ACC112 (cell line): ENCODE measurements around the gene ZMIZ1.

Experiments used
- H2AFZ ChIP-seq: fragments of 200-600 bp; sonication (generic); one replicate; pipeline ENCODE4 v1.6.0; 2017; ENCODE audit warnings: antibody characterized with exemption, low read length; ENCODE audit not compliant: unreplicated experiment
- H3K27ac ChIP-seq: fragments of 200-600 bp; sonication (generic); 2 replicates; pipeline ENCODE4 v1.5.1; 2014; ENCODE audit warnings: low read depth, mild to moderate bottlenecking, antibody characterized with exemption, low read length, moderate library complexity
- H3K27me3 ChIP-seq: fragments of 200-600 bp; sonication (generic); 2 replicates; pipeline ENCODE4 v1.6.1; 2014; ENCODE audit warnings: mild to moderate bottlenecking, antibody characterized with exemption, low read length, moderate library complexity, mixed read lengths; ENCODE audit not compliant: insufficient read depth
- H3K36me3 ChIP-seq: fragments of 200-600 bp; sonication (generic); 2 replicates; pipeline ENCODE4 v1.6.1; 2016; ENCODE audit warnings: mild to moderate bottlenecking, antibody characterized with exemption, low read length, moderate library complexity, mixed read lengths; ENCODE audit not compliant: insufficient read depth
- H3K4me1 ChIP-seq: fragments of 200-600 bp; sonication (generic); one replicate; pipeline ENCODE4 v1.6.1; 2016; ENCODE audit warnings: low read length, mixed read lengths; ENCODE audit not compliant: insufficient read depth, unreplicated experiment, control insufficient read depth
- H3K4me3 ChIP-seq: fragments of 200-600 bp; sonication (generic); 2 replicates; pipeline ENCODE4 v1.5.1; 2014; ENCODE audit warnings: mild to moderate bottlenecking, low read depth, low read length
- H3K79me2 ChIP-seq: fragments of 200-600 bp; sonication (generic); one replicate; pipeline ENCODE4 v1.6.0; 2016; ENCODE audit warnings: low read length; ENCODE audit not compliant: control insufficient read depth, unreplicated experiment, insufficient read depth

Gene ZMIZ1

DNA sequence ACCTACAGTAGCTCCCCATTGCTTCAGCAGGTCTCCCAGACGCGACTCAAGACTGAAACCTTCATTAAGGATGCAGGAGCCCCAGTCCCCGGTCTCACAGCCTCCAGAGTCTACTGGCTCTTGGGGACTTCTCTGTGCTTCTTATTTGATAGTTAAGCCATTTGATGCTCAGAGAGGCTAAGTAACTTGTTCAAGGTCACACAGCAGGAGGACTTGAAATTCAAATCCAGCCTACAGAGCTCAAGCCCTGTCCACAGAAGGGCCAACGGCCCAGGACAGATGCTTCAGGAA, 21.2 kb upstream of the ZMIZ1 start:
- no peaks in the 10 kb centered on the region for H3K79me2 ChIP-seq
- no peaks in the 10 kb centered on the region for H3K27me3 ChIP-seq
- peaks cover 23% of the 10 kb centered on the region for H3K4me1 ChIP-seq
- H3K36me3 ChIP-seq = no peaks in the 10 kb centered on the region
- no peak overlapping the region for H3K4me3 ChIP-seq
- H3K27ac ChIP-seq = no peak overlapping the region
- no peak overlapping the region for H2AFZ ChIP-seq

DNA sequence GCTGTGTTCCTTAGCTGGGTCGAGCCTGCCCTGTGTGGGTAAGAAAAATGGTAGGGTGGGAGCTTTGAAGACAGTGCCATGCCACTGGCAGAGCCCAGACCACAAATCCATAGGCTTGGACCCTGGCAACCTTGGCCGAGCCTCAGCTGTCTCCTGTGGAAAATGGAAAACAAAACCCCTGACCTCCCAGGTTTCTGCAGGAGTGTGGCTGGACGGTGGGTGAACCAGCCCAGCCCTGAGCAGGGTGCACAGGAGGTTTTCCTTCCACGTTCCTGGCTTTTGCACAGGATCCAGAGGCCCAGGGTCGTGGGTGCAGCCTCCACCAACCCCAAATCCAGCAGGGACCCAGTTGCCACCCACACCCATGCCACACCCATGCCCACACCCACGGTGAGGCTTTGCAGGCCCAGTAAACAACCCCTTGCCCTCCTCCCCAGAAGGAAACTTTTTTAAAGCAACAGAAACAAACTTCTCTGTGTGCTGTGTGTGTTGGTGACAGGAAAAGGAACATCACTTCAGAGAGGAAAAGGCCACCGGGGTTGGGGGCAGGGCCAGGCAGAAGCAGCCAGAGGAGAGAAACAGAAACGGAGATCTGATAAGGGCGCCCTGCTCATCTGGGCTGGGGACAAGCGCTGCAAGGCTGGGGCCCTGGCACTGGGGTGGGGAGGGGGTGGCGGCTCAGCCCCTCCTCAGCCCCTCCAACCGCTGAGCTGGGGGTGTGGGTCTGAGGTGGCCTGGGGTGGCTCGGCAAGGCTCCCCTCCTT, 20.7 kb upstream of the ZMIZ1 start:
- Histone ChIP-seq H3K79me2 (no peaks in the 10 kb centered on the region), H3K4me1 (peaks cover 23% of the 10 kb centered on the region), H3K27ac (no peak overlapping the region), H3K27me3 (no peaks in the 10 kb centered on the region), H3K4me3 (no peak overlapping the region), H3K36me3 (no peaks in the 10 kb centered on the region), H2AFZ (no peak overlapping the region)

DNA sequence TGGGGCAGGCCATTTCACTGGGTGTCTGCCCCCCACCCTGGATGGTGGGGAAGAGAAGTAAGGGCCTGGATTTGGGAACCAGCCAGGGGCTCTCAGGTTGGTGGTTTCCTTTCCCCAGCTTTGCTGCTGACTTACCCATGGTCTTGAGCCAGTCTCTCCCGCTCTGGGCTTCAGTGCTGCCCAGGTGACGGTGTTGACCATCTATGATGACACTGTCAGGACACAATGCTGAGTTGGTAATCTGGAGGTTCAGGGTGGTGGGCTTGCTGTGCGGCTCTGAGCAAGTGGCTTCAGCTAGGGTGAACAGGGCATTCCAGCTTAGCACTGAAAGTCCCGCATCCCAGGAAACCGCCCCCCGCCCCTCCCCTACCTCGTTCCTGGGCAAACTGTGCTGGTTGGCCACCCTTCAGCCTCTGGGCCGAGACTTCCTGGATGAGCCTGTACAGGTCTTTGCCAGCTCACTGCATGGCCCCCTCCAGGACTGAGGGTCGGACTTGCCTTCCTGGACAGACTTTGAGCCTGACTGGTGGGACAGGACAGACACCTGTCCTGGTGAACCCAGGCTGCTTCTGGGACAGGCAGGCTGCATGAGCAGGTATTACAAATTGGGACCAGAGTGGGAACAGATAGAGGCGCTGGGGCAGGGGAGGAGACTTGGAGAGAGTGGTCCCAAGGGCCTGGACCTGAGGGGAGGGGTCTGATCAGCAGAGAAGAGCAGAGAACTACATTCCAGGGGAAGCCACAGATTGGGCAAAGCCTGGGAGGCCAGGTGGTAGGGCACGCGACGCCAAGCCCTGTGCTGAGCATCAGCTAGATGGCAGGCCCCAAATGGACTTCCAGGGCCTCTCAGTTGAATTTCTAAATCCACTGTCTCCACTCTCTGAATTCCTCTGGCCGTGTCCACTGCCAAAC, 19.9 kb upstream of the ZMIZ1 start:
- Histone ChIP-seq H3K36me3 (no peaks in the 10 kb centered on the region), H2AFZ (no peak overlapping the region), H3K4me3 (no peak overlapping the region), H3K79me2 (no peaks in the 10 kb centered on the region), H3K27me3 (no peaks in the 10 kb centered on the region), H3K27ac (no peak overlapping the region), H3K4me1 (peaks cover 23% of the 10 kb centered on the region)

DNA sequence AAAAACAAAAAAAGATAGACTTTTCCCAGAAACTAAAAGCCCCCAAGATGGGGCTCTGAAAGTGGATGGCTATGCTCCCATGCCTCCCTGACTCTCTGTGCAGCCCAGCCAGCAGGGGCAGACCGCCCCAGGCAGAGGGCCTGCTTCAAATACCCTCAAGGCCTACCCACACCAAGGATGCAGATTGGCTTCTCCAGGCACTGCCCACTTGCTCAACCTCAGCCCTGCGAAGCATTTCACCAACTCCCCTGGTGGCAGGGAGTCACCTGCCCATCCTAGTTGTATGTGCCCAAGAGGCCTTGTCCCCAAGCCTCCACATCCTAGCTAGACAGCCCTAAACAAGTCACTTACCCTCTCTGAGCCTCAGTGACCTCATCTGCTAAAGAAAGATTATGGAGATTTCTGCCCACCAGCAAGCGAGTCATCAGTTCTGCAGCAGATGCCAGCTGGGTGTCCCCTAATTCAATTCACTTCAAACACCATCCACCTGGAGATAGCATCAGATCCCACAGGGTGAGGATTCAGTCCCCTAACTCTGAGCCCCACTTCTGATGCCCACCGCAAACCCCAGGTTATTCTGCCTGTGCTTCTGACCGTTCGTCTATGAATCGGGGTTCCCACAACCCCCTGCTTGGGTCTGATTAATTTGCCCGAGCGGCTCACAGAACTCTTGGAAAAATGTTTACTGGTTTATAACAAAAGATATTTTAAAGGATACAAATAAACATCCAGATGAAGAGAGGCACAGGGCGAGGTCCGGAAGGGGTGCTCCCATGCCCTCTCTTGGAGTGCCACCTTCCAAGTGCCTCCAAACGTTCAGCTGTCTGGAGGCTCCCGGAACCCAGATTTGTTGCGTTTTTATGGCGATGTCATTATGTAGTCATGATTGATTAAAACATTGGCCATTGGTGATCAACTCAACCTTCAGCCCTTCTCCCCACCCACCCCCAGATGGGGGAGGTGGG, 18.6 kb upstream of the ZMIZ1 start:
- Histone ChIP-seq H2AFZ (no peak overlapping the region), H3K4me3 (no peak overlapping the region), H3K36me3 (no peaks in the 10 kb centered on the region), H3K27ac (no peak overlapping the region), H3K4me1 (peaks cover 23% of the 10 kb centered on the region), H3K27me3 (no peaks in the 10 kb centered on the region), H3K79me2 (no peaks in the 10 kb centered on the region)

DNA sequence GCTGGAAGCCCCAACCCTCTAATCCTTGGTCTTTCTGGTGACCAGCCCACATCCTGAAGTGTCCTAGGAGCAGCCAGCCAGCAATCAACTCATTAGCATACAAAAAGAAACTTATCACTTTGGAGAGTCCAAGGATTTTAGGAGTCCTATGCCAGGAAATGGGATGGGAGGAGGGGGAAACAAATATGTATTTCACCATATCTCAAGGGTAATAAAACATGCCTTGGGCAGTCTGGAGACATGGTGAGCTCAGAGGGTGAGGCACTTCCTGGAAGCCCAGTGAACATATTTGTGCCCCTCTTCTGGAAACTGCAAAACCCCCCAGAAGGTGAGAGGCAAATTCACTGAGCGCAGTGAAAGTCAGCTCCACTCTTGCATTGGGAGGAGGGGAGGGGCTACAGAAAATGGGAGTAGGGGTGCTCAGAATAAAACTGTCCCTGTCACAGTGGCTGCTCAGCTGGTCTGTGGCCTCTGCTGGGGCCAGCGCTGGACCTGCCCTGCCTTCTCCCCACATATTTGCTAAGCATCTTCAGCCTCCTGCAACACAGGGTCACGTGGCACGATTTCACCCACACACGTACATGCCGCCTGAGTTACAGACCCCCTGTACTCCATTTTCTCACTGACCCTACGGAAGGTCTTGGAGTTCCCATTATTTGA, 17.7 kb upstream of the ZMIZ1 start:
- no peak overlapping the region for H2AFZ ChIP-seq
- no peak overlapping the region for H3K4me3 ChIP-seq
- no peaks in the 10 kb centered on the region for H3K36me3 ChIP-seq
- H3K27me3 ChIP-seq = no peaks in the 10 kb centered on the region
- peaks cover 23% of the 10 kb centered on the region for H3K4me1 ChIP-seq
- no peaks in the 10 kb centered on the region for H3K79me2 ChIP-seq
- no peak overlapping the region for H3K27ac ChIP-seq

DNA sequence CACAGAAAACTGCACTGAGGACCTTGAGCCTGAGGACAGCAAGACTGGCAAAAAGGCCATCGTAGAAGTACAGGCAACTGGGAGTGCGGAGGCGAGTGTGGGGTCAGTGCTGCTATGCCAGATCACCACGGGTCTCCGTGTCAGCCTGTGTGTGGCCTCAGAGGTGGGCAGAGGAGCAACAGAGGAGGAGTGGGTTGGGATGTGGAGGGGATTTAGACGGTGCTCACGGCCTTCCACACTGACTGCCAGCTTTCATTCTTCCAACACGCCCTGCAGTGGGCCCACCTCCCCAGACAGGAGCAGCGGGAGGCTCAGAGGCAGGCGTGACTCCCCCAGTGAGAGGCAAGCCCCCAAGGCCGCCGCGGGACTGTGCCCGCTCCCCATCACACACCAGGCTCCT, 17.0 kb upstream of the ZMIZ1 start:
- peaks cover 23% of the 10 kb centered on the region for H3K4me1 ChIP-seq
- H2AFZ ChIP-seq = no peak overlapping the region
- H3K36me3 ChIP-seq = no peaks in the 10 kb centered on the region
- no peaks in the 10 kb centered on the region for H3K79me2 ChIP-seq
- H3K4me3 ChIP-seq = no peak overlapping the region
- no peaks in the 10 kb centered on the region for H3K27me3 ChIP-seq
- no peak overlapping the region for H3K27ac ChIP-seq

DNA sequence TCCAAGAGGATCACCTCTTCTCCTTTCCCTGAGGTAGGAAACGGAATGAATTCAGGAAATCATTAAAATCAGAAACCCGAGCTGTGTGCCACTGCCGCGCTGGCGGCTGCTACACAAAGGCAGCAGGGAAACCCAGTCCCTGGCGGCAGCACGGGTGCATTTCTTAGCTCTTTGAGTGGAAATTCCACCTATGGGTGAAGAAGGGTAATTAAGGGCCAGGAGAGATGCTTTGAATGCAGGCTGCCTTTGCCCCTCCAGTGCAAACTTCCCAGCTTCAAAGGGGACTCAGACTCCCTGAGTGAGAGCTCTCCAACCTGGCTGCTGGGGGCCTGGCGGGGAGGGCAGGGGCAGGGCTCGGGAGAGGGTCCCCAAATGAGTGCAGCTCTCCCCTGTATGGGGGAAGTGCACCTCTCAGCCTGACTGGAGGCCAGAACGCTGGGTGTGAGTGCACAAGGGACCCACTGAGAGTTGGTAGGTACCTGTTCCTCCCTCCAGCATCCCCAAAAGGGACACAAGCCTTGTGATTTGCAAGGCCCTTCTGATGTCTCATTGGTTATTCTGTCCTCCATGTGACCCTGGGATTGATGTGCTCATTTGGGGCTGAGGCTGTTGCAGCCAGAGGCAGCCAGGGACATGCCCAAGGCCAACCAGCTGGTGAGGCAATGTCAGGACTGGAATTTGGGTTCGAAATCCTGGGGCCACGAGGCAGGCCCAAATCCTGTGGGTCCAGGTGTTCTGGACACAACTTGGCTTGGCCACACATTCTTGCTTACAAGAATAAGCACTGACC, 16.3 kb upstream of the ZMIZ1 start:
- no peak overlapping the region for H2AFZ ChIP-seq

DNA sequence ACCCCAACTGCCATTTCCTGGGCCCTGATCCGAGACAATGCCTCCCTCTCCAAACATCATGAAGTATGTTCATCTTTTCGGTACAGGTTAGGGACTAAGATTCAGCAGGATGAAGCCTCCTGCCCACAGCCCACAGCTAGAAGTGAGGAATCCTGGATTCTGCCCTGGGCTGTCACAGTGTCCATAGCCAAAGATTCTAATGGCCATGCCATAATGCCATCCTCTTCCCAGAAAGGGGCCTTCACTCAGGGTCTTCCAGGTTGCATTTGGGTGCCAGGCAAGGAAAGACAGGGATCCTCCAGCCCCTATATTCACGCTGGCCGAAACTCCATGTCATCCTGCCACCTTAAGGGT, 15.7 kb upstream of the ZMIZ1 start:
- Histone ChIP-seq H3K4me3 (no peak overlapping the region), H3K27ac (no peak overlapping the region), H3K27me3 (no peaks in the 10 kb centered on the region), H3K4me1 (peaks cover 20% of the 10 kb centered on the region), H3K79me2 (no peaks in the 10 kb centered on the region), H2AFZ (no peak overlapping the region), H3K36me3 (no peaks in the 10 kb centered on the region)

More for the DNA sequence above, 16.3 kb upstream of the ZMIZ1 start:
- H3K79me2 ChIP-seq = no peaks in the 10 kb centered on the region
- no peak overlapping the region for H3K27ac ChIP-seq
- no peaks in the 10 kb centered on the region for H3K27me3 ChIP-seq
- peaks cover 23% of the 10 kb centered on the region for H3K4me1 ChIP-seq
- no peaks in the 10 kb centered on the region for H3K36me3 ChIP-seq
- H3K4me3 ChIP-seq = no peak overlapping the region

DNA sequence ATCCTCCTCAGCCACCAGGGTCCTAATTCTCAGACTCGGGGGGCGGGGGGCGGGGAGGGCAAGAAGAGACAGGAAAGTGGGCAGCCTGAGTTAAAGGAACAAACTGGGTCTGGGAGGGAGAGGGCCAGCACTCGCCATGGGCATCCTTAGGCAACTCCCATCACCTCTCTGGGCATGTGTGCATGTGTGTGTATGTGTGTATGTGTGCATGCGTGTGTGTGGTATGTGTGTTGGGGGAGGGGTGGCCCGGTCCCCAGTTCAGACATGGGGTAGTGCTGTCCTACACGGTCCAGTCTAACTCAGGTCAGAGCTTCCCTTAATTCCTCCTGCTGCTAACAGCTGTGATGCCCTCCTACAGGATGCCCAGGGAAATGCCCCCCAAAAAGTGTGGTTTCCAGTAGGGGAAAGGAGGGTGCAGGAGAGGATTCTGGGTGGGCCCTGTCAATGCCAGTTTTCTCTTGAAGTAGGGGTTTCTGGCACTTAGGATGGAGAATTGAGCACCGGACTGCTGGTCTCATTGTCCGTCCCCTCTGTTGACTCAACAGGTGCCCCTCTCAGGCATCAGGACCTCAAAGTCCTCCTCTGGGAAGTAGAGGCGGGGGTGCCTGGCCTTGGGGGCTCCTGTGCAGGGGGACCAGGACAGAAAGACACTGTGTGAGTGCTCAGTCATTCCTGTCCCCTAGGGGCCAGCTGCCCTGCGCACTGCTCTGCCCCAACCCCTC, 15.1 kb upstream of the ZMIZ1 start:
- Histone ChIP-seq H2AFZ (no peak overlapping the region), H3K4me3 (no peak overlapping the region), H3K79me2 (no peaks in the 10 kb centered on the region), H3K27ac (no peak overlapping the region), H3K4me1 (peaks cover 18% of the 10 kb centered on the region), H3K27me3 (no peaks in the 10 kb centered on the region), H3K36me3 (no peaks in the 10 kb centered on the region)
